Activated CD8-positive, alpha-beta memory T cell treated with anti-CD3 and anti-CD28 coated beads, Interleukin-2, amount 10 ng/mL, durations not matched to agents 7 days and 5 days (primary cell): ENCODE data around the gene SLMAP. TPM values are rescaled to one million over a fixed set of nuclear protein-coding genes. Genes with fewer than 3 reads are reported as not detected.

Experiments used
- ATAC-seq: fragments of 150-1000 bp; cut with Tn5 transposase; one replicate; pipeline ENCODE4 v1.10.0; 2021; ENCODE audit warnings: moderate library complexity
- CTCF ChIA-PET: fragments of 350-600 bp; sonication (Branson Sonifier 250); formaldehyde crosslinking; loops from one replicate; lab custom pipeline; 2021; ENCODE audit warnings: antibody characterized with exemption; lab: Charles Lee
- DNase-seq: peaks from one replicate; pipeline ENCODE4 v3.0.0-alpha.2; 2020
- H3K27ac Mint-ChIP-seq: one replicate; pipeline ENCODE4 v1.8.0; 2021; ENCODE audit warnings: mild to moderate bottlenecking, mixed read lengths
- H3K27me3 Mint-ChIP-seq: one replicate; pipeline ENCODE4 v1.8.0; 2021; ENCODE audit warnings: mixed read lengths
- H3K36me3 Mint-ChIP-seq: one replicate; pipeline ENCODE4 v1.8.0; 2021; ENCODE audit warnings: mild to moderate bottlenecking, mixed read lengths
- H3K4me1 Mint-ChIP-seq: one replicate; pipeline ENCODE4 v1.8.0; 2021; ENCODE audit warnings: mixed read lengths
- H3K4me3 Mint-ChIP-seq: one replicate; pipeline ENCODE4 v1.8.0; 2021; ENCODE audit warnings: mild to moderate bottlenecking, moderate library complexity, mixed read lengths
- H3K9me3 Mint-ChIP-seq: one replicate; pipeline ENCODE4 v1.8.0; 2022; ENCODE audit warnings: low read depth, mixed read lengths
- total RNA-seq, 2 experiments: library from RNA; stranded (reverse); gene quantifications; one replicate each; pipeline ENCODE4 v1.2.3, GENCODE V29; 2021

The SLMAP gene
- total RNA-seq, 2 experiments from 2014 or later, result 57.6 to 69.6 TPM

GRCh38 chr3:57810048-57810447 lies 53.9 kb downstream of the SLMAP start:
- H3K36me3 Mint-ChIP-seq, result peaks cover 12% of the 10 kb centered on the region
- H3K4me1 Mint-ChIP-seq, result peaks cover 25% of the 10 kb centered on the region
- no peak overlapping the region for H3K4me3 Mint-ChIP-seq
- DNase-seq (no peak), ATAC-seq (no peak)
- H3K9me3 Mint-ChIP-seq, result no peaks in the 10 kb centered on the region
- CTCF ChIA-PET, result no interaction called here
- no peak overlapping the region for H3K27ac Mint-ChIP-seq
- H3K27me3 Mint-ChIP-seq, result no peaks in the 10 kb centered on the region

- Mint-ChIP-seq H3K27ac (no peak overlapping the region), H3K27me3 (no peaks in the 10 kb centered on the region), H3K4me3 (no peak overlapping the region), H3K36me3 (peaks cover 10% of the 10 kb centered on the region), H3K9me3 (no peaks in the 10 kb centered on the region), H3K4me1 (peaks cover 22% of the 10 kb centered on the region)
- no peak for DNase-seq
- no peak for ATAC-seq
- CTCF ChIA-PET, result no interaction called here
Measured at GRCh38 chr3:57810471-57811137, 54.5 kb downstream of the SLMAP start.

GRCh38 chr3:57815036-57815435 lies 58.9 kb downstream of the SLMAP start:
- DNase-seq, result peak; percentile 70
- Mint-ChIP-seq H3K27me3 (no peaks in the 10 kb centered on the region), H3K4me3 (no peak overlapping the region), H3K27ac (no peak overlapping the region), H3K9me3 (no peaks in the 10 kb centered on the region), H3K36me3 (peaks cover 3% of the 10 kb centered on the region), H3K4me1 (peaks cover 16% of the 10 kb centered on the region)
- CTCF ChIA-PET, result interaction anchor here (1.2 kb wide), 1 partner anchor 49 kb away, joined by 3 read pairs; no protein-coding TSS in a partner anchor
- ATAC-seq, result peak; percentile 88

GRCh38 chr3:57816471-57817095 lies 60.5 kb downstream of the SLMAP start:
- Mint-ChIP-seq H3K36me3 (peaks cover 3% of the 10 kb centered on the region), H3K9me3 (no peaks in the 10 kb centered on the region), H3K4me1 (peaks cover 16% of the 10 kb centered on the region), H3K4me3 (no peak overlapping the region), H3K27me3 (no peaks in the 10 kb centered on the region), H3K27ac (no peak overlapping the region)
- ATAC-seq, result no peak
- DNase-seq, result no peak
- CTCF ChIA-PET, result no interaction called here

- Mint-ChIP-seq H3K36me3 (peaks cover 3% of the 10 kb centered on the region), H3K27me3 (no peaks in the 10 kb centered on the region), H3K27ac (no peak overlapping the region), H3K9me3 (no peaks in the 10 kb centered on the region), H3K4me1 (peaks cover 16% of the 10 kb centered on the region), H3K4me3 (no peak overlapping the region)
- no peak for ATAC-seq
- CTCF ChIA-PET, result no interaction called here
- no peak for DNase-seq
Measured at GRCh38 chr3:57818772-57819171, 62.7 kb downstream of the SLMAP start.

GRCh38 chr3:57820479-57820878 lies 64.4 kb downstream of the SLMAP start:
- H3K27ac Mint-ChIP-seq, result no peak overlapping the region
- no peaks in the 10 kb centered on the region for H3K9me3 Mint-ChIP-seq
- ATAC-seq (no peak), DNase-seq (no peak)
- H3K36me3 Mint-ChIP-seq, result peaks cover 3% of the 10 kb centered on the region
- H3K27me3 Mint-ChIP-seq, result no peaks in the 10 kb centered on the region
- peaks cover 6% of the 10 kb centered on the region for H3K4me1 Mint-ChIP-seq
- CTCF ChIA-PET, result no interaction called here
- no peak overlapping the region for H3K4me3 Mint-ChIP-seq

GRCh38 chr3:57821765-57822164 lies 65.7 kb downstream of the SLMAP start:
- peaks cover 6% of the 10 kb centered on the region for H3K4me1 Mint-ChIP-seq
- CTCF ChIA-PET, result interaction anchor here (1.0 kb wide), 1 partner anchor 39 kb away, joined by 3 read pairs; no protein-coding TSS in a partner anchor
- H3K9me3 Mint-ChIP-seq, result no peaks in the 10 kb centered on the region
- no peak overlapping the region for H3K27ac Mint-ChIP-seq
- H3K4me3 Mint-ChIP-seq, result no peak overlapping the region
- no peaks in the 10 kb centered on the region for H3K27me3 Mint-ChIP-seq
- ATAC-seq, result no peak
- H3K36me3 Mint-ChIP-seq, result peaks cover 3% of the 10 kb centered on the region
- no peak for DNase-seq

GRCh38 chr3:57822686-57823085 lies 66.6 kb downstream of the SLMAP start:
- H3K4me3 Mint-ChIP-seq, result no peak overlapping the region
- peaks cover 4% of the 10 kb centered on the region for H3K4me1 Mint-ChIP-seq
- H3K9me3 Mint-ChIP-seq, result no peaks in the 10 kb centered on the region
- DNase-seq, result no peak
- ATAC-seq, result no peak
- no peak overlapping the region for H3K27ac Mint-ChIP-seq
- CTCF ChIA-PET, result interaction anchor here (1.0 kb wide), 1 partner anchor 40 kb away, joined by 3 read pairs; no protein-coding TSS in a partner anchor
- no peaks in the 10 kb centered on the region for H3K27me3 Mint-ChIP-seq
- H3K36me3 Mint-ChIP-seq, result peaks cover 3% of the 10 kb centered on the region

GRCh38 chr3:57825116-57825515 lies 69.0 kb downstream of the SLMAP start:
- Mint-ChIP-seq H3K9me3 (no peaks in the 10 kb centered on the region), H3K36me3 (peaks cover 3% of the 10 kb centered on the region), H3K4me1 (no peaks in the 10 kb centered on the region), H3K27me3 (no peaks in the 10 kb centered on the region), H3K27ac (no peak overlapping the region), H3K4me3 (no peak overlapping the region)
- CTCF ChIA-PET, result interaction anchor here (1.9 kb wide), 1 partner anchor 428 kb away, joined by 8 read pairs; no protein-coding TSS in a partner anchor
- no peak for ATAC-seq
- no peak for DNase-seq

GRCh38 chr3:57826245-57826951 lies 70.3 kb downstream of the SLMAP start:
- CTCF ChIA-PET, result interaction anchor here (1.2 to 1.9 kb wide), 4 partner anchors 182 to 656 kb away, joined by 3 to 8 read pairs (median 4); no protein-coding TSS in a partner anchor
- H3K27me3 Mint-ChIP-seq, result no peaks in the 10 kb centered on the region
- H3K27ac Mint-ChIP-seq, result no peak overlapping the region
- peaks cover 4% of the 10 kb centered on the region for H3K36me3 Mint-ChIP-seq
- H3K9me3 Mint-ChIP-seq, result no peaks in the 10 kb centered on the region
- no peaks in the 10 kb centered on the region for H3K4me1 Mint-ChIP-seq
- no peak for DNase-seq
- ATAC-seq, result no peak
- no peak overlapping the region for H3K4me3 Mint-ChIP-seq

- CTCF ChIA-PET, result interaction anchor here (1.2 to 1.9 kb wide), 3 partner anchors 182 to 430 kb away, joined by 3 to 8 read pairs (median 4); no protein-coding TSS in a partner anchor
Measured at GRCh38 chr3:57826952-57827723, 71.0 kb downstream of the SLMAP start.

GRCh38 chr3:57827757-57828156 lies 71.6 kb downstream of the SLMAP start:
- Mint-ChIP-seq H3K4me1 (no peaks in the 10 kb centered on the region), H3K27ac (no peak overlapping the region), H3K27me3 (no peaks in the 10 kb centered on the region), H3K36me3 (peaks cover 10% of the 10 kb centered on the region), H3K9me3 (no peaks in the 10 kb centered on the region), H3K4me3 (no peak overlapping the region)
- ATAC-seq (no peak), DNase-seq (no peak)
- CTCF ChIA-PET, result no interaction called here

More at GRCh38 chr3:57826952-57827723, 71.0 kb downstream of the SLMAP start:
- H3K27me3 Mint-ChIP-seq, result no peaks in the 10 kb centered on the region
- H3K27ac Mint-ChIP-seq, result no peak overlapping the region
- H3K4me3 Mint-ChIP-seq, result no peak overlapping the region
- peaks cover 9% of the 10 kb centered on the region for H3K36me3 Mint-ChIP-seq
- DNase-seq, result no peak
- no peak for ATAC-seq
- no peaks in the 10 kb centered on the region for H3K9me3 Mint-ChIP-seq
- no peaks in the 10 kb centered on the region for H3K4me1 Mint-ChIP-seq

- Mint-ChIP-seq H3K4me1 (peaks cover 2% of the 10 kb centered on the region), H3K36me3 (peaks cover 15% of the 10 kb centered on the region), H3K27ac (no peak overlapping the region), H3K27me3 (no peaks in the 10 kb centered on the region), H3K4me3 (no peak overlapping the region), H3K9me3 (no peaks in the 10 kb centered on the region)
- DNase-seq (no peak), ATAC-seq (no peak)
- CTCF ChIA-PET, result no interaction called here
Measured at GRCh38 chr3:57832486-57832885, 76.4 kb downstream of the SLMAP start.
